ENCODE measurements around the gene MYO16.

DNA sequence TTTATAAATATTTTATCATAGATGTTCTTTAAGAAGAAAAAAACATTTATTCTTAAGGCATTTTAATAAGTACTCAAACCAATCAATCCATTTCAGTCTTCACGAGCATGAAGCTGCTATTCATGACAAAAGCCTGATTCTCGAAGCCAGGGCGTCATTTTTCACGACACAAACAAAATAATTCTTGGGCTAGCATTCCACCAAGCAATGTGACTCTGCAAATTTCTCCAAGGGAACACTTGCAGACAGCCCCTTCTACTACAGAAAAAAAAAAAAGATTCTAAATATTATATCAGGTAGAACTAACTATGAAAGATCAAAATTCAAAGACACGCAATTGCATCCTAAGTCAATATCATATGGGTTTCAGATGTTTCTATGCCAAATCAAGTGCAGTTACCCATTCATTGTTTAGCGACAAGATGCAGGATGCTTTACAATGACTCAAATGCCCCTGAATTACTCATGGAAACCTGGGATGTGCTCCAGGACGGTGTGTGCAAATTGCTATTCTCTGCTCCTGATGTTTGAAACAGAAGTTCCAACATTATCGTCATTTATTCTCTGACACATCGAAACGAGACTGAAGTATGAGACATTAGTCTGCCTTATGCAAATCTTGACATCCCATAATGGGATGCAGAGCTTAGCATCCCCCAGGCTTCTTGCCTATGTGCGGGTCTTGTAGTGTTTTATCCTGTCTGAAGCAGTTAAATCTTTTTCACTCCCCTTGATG lies 517.7 kb downstream of the MYO16 start:
- TF ChIP-seq POLR2AphosphoS5 (IDR thresholded peaks at IDR 0.05) (no peak), CTCF (IDR thresholded peaks at IDR 0.05) (no peak), POLR2A (IDR thresholded peaks at IDR 0.05) (no peak), EP300 (IDR thresholded peaks at IDR 0.05) (no peak)
